ENCODE results near the gene TPM1. TPM values are rescaled to one million over a fixed set of nuclear protein-coding genes. Genes with fewer than 3 reads are reported as not detected.

Gene TPM1
- total and polyA plus RNA-seq, 2 donors (not counting 1 experiment from before 2014, with no cell fraction given), result 5.5 to 20.3 TPM

DNA sequence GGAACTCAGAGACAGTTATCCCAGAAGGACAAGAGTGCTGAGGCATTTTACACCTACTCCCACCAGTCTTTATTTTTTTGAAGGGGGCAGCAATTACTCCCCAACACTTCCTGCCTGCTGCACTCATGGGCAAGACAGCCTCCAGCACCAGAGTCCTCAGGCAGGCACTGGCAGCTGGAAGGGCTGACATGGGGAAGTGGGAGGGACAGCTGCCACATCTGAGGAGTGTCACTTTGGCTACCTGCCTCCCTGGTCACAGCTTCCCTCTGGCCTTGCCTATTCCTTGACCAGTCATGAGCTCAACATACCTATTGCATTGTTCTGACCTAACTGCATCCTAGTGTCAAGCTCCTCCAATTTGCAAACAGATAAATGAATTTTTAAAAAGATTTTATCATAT, 68.9 kb downstream of the TPM1 start:
- CTCF ChIA-PET, result no interaction called here
- no peak overlapping the region for H3K4me3 ChIP-seq (ENCODE audit: control extremely low read depth in 1 of 5, extremely low read depth in 1 of 5, insufficient read depth in 1 of 5, low read depth in 2 of 5, low read length in 4 of 5)
- Mint-ChIP-seq H3K4me3 (no peak overlapping the region), H3K4me1 (no peaks in the 10 kb centered on the region), H3K27ac (no peak overlapping the region), H3K27me3 (peaks cover 11% of the 10 kb centered on the region), H3K9me3 (ENCODE audit: insufficient read depth) (no peaks in the 10 kb centered on the region)
- ATAC-seq (ENCODE audit: low read depth) (no peak), DNase-seq (no peak)
- intact Hi-C loops (cut with micrococcal nuclease), result no loop called here
- H3K9ac ChIP-seq (ENCODE audit: low read length), result no peak overlapping the region
- H2AFZ ChIP-seq (ENCODE audit: insufficient read depth, low read depth, low read length, poor library complexity, severe bottlenecking), result no peak overlapping the region
- H3K27me3 ChIP-seq (replicated peaks in 1 of 4; ENCODE audit: control extremely low read depth in 1 of 4, control insufficient read depth in 3 of 4, insufficient read depth in 4 of 4, low read length in 3 of 4), result peaks cover 0 to 3% (median 0%) of the 10 kb centered on the region in 4 experiments
- no peaks in the 10 kb centered on the region for H3K4me1 ChIP-seq (ENCODE audit: control insufficient read depth in 2 of 2, insufficient read depth in 2 of 2, low read length in 2 of 2)
- no peak for TF ChIP-seq EZH2 (IDR thresholded peaks at IDR 0.05; ENCODE audit: borderline replicate concordance, insufficient read depth, low read depth, low read length, poor library complexity, severe bottlenecking)
- TF ChIP-seq, protein P1, sequence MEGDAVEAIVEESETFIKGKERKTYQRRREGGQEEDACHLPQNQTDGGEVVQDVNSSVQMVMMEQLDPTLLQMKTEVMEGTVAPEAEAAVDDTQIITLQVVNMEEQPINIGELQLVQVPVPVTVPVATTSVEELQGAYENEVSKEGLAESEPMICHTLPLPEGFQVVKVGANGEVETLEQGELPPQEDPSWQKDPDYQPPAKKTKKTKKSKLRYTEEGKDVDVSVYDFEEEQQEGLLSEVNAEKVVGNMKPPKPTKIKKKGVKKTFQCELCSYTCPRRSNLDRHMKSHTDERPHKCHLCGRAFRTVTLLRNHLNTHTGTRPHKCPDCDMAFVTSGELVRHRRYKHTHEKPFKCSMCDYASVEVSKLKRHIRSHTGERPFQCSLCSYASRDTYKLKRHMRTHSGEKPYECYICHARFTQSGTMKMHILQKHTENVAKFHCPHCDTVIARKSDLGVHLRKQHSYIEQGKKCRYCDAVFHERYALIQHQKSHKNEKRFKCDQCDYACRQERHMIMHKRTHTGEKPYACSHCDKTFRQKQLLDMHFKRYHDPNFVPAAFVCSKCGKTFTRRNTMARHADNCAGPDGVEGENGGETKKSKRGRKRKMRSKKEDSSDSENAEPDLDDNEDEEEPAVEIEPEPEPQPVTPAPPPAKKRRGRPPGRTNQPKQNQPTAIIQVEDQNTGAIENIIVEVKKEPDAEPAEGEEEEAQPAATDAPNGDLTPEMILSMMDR (IDR thresholded peaks at IDR 0.05), result no peak
- no peaks in the 10 kb centered on the region for H3K36me3 ChIP-seq (replicated peaks in 1 of 2; ENCODE audit: control extremely low read depth in 1 of 2, control insufficient read depth in 1 of 2, extremely low read depth in 1 of 2, insufficient read depth in 2 of 2, low read length in 1 of 2)
- POLR2A ChIA-PET, result no interaction called here
- no peaks in the 10 kb centered on the region for H3K79me2 ChIP-seq (ENCODE audit: control insufficient read depth, insufficient read depth, low read length)
- H3K4me2 ChIP-seq (replicated peaks; ENCODE audit: low read depth, low read length, poor library complexity, severe bottlenecking), result no peak overlapping the region
- no peaks in the 10 kb centered on the region for H3K9me3 ChIP-seq (ENCODE audit: control extremely low read depth in 1 of 3, control insufficient read depth in 2 of 3, insufficient read depth in 1 of 3, low read length in 2 of 3)
- H3K27ac ChIP-seq (ENCODE audit: low read length in 2 of 2), result no peak overlapping the region
- H4K20me1 ChIP-seq (ENCODE audit: control insufficient read depth, insufficient read depth, low read length, poor library complexity, severe bottlenecking), result no peaks in the 10 kb centered on the region

DNA sequence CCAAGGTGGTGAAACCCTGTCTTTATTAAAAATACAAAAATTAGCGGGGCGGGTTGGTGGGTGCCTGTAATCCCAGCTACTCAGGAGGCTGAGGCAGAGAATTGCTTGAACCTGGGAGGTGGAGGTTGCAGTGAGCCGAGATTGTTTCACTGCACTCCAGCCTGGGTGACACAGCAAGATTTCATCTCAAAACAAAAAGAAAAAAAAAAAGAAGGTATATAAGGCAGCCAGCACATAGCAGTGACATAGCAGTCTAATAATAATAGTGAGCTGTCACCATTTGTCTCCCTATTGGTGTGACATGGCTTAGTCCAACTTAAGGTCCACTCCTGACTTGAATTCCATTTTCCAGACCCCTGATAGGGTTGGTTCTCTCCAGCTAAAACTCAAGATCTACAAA, 70.3 kb downstream of the TPM1 start:
- no peak overlapping the region for H3K9ac ChIP-seq (ENCODE audit: low read length)
- Mint-ChIP-seq H3K4me3 (no peak overlapping the region), H3K4me1 (no peaks in the 10 kb centered on the region), H3K27ac (no peak overlapping the region), H3K27me3 (peaks cover 5% of the 10 kb centered on the region), H3K9me3 (ENCODE audit: insufficient read depth) (no peaks in the 10 kb centered on the region)
- peaks cover 0 to 3% (median 0%) of the 10 kb centered on the region in 4 experiments for H3K27me3 ChIP-seq (replicated peaks in 1 of 4; ENCODE audit: control extremely low read depth in 1 of 4, control insufficient read depth in 3 of 4, insufficient read depth in 4 of 4, low read length in 3 of 4)
- intact Hi-C loops (cut with micrococcal nuclease), result no loop called here
- POLR2A ChIA-PET, result no interaction called here
- no peaks in the 10 kb centered on the region for H3K36me3 ChIP-seq (replicated peaks in 1 of 2; ENCODE audit: control extremely low read depth in 1 of 2, control insufficient read depth in 1 of 2, extremely low read depth in 1 of 2, insufficient read depth in 2 of 2, low read length in 1 of 2)
- no CpG with 5 or more reads among the region's 3 CpGs for WGBS (ENCODE audit: insufficient coverage)
- ATAC-seq (ENCODE audit: low read depth) (no peak), DNase-seq (no peak)
- no peaks in the 10 kb centered on the region for H3K4me1 ChIP-seq (ENCODE audit: control insufficient read depth in 2 of 2, insufficient read depth in 2 of 2, low read length in 2 of 2)
- H3K4me2 ChIP-seq (replicated peaks; ENCODE audit: low read depth, low read length, poor library complexity, severe bottlenecking), result no peak overlapping the region
- H3K79me2 ChIP-seq (ENCODE audit: control insufficient read depth, insufficient read depth, low read length), result no peaks in the 10 kb centered on the region
- no peak overlapping the region for H2AFZ ChIP-seq (ENCODE audit: insufficient read depth, low read depth, low read length, poor library complexity, severe bottlenecking)
- H3K4me3 ChIP-seq (ENCODE audit: control extremely low read depth in 1 of 5, extremely low read depth in 1 of 5, insufficient read depth in 1 of 5, low read depth in 2 of 5, low read length in 4 of 5), result no peak overlapping the region
- TF ChIP-seq, protein P1 (IDR thresholded peaks at IDR 0.05), result no peak
- no peak for TF ChIP-seq EZH2 (IDR thresholded peaks at IDR 0.05; ENCODE audit: borderline replicate concordance, insufficient read depth, low read depth, low read length, poor library complexity, severe bottlenecking)
- CTCF ChIA-PET, result no interaction called here
- H3K9me3 ChIP-seq (ENCODE audit: control extremely low read depth in 1 of 3, control insufficient read depth in 2 of 3, insufficient read depth in 1 of 3, low read length in 2 of 3), result no peaks in the 10 kb centered on the region
- H3K27ac ChIP-seq (ENCODE audit: low read length in 2 of 2), result no peak overlapping the region
- no peaks in the 10 kb centered on the region for H4K20me1 ChIP-seq (ENCODE audit: control insufficient read depth, insufficient read depth, low read length, poor library complexity, severe bottlenecking)

All from B cell (primary cell).